Thyroid gland (tissue), 4 donors: ENCODE results near the gene CLIC5.

ENCODE experiments used
- CTCF ChIP-seq, 6 experiments: fragments of 200-600 bp in 3 of 6; fragments of 450-650 bp in 3 of 6; sonication (generic) in 3 of 6; IDR thresholded peaks; one replicate each; pipeline ENCODE4 v1.5.1; 2016 to 2019; ENCODE audit warnings: antibody characterized with exemption in 6 of 6, mild to moderate bottlenecking in 2 of 6, inconsistent platforms in 1 of 6, moderate library complexity in 1 of 6
- POLR2A ChIP-seq, 2 donors: fragments of 450-650 bp; IDR thresholded peaks; one replicate each; pipeline ENCODE4 v1.6.1; 2017; ENCODE audit warnings: antibody characterized with exemption in 2 of 2, mild to moderate bottlenecking in 2 of 2, moderate library complexity in 1 of 2

- TF ChIP-seq CTCF (IDR thresholded peaks at IDR 0.05) (no peak), POLR2A (IDR thresholded peaks at IDR 0.05) (no peak)
Measured at GRCh38 chr6:45896783-45897441, 118.7 kb downstream of the CLIC5 start.
